ENCODE results near the gene CALHM5. TPM values are rescaled to one million over a fixed set of nuclear protein-coding genes. Genes with fewer than 3 reads are reported as not detected.

Gene CALHM5
- total and polyA plus RNA-seq, 9 of the 15 experiments (the other 6 are each of a cell fraction or from before 2014, with no cell fraction given): under 0.01 to 0.05 (median 0.02) TPM; not detected in 2

DNA sequence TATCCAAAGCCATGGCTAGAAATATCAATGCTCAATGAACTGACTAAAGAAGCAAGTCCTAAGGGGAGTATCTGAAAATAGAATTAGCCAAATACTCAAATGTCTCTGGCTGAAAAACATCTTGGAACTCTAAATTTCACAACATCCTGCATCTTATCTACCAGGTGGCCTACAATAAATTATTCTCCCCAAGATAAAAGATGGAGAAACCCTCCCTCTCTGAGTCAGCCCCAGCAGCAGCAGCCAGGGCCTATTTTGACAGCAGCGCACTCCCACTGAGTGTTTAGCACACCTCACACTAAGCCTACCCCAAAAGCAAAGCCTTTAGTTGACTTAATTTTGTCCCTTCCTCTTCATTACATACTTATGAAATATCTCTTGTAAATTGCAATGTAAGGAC is 44.3 kb upstream of the CALHM5 start:
- BruUV-seq (replicated peaks): no TSS peak
- ChIA-PET CTCF (ENCODE audit: low intra/inter-chr PET ratio) (no interaction called here), POLR2A (no interaction called here)
- H3K9ac ChIP-seq (ENCODE audit: insufficient read depth in 1 of 2, low read depth in 2 of 2, low read length in 2 of 2): no peak overlapping the region
- no peaks in the 10 kb centered on the region for H4K20me1 ChIP-seq (replicated peaks; ENCODE audit: control insufficient read depth, insufficient read depth, low read length)
- in situ Hi-C loops (cut with MboI): no loop called here
- peak; percentile 5 for TF ChIP-seq MEIS2 (IDR thresholded peaks at IDR 0.05; ENCODE audit: partially characterized antibody)
- TF ChIP-seq, protein P1, sequence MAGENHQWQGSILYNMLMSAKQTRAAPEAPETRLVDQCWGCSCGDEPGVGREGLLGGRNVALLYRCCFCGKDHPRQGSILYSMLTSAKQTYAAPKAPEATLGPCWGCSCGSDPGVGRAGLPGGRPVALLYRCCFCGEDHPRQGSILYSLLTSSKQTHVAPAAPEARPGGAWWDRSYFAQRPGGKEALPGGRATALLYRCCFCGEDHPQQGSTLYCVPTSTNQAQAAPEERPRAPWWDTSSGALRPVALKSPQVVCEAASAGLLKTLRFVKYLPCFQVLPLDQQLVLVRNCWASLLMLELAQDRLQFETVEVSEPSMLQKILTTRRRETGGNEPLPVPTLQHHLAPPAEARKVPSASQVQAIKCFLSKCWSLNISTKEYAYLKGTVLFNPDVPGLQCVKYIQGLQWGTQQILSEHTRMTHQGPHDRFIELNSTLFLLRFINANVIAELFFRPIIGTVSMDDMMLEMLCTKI (IDR thresholded peaks at IDR 0.05; ENCODE audit: partially characterized antibody): no peak
- no peak overlapping the region for H3K4me3 ChIP-seq
- 44% methylated on average over 1 of the region's 1 CpG for WGBS (ENCODE audit: insufficient coverage, low coverage, missing lambda C conversion rate)
- H3K4me1 ChIP-seq (replicated peaks in 1 of 2; ENCODE audit: control insufficient read depth in 2 of 2, insufficient read depth in 2 of 2, low read length in 2 of 2): peaks cover 6 to 13% of the 10 kb centered on the region in 2 experiments; a peak in 4 of 5 replicates
- no peak overlapping the region for H3K27ac ChIP-seq (ENCODE audit: extremely low read depth, low read depth, low read length)
- no peaks in the 10 kb centered on the region; the same call in 1 of the 2 replicates for H3K9me3 ChIP-seq (replicated peaks; ENCODE audit: control insufficient read depth, insufficient read depth, low read depth, low read length)
- H3K36me3 ChIP-seq (ENCODE audit: control insufficient read depth, insufficient read depth, low read length): no peaks in the 10 kb centered on the region
- no peaks in the 10 kb centered on the region for H3K9me1 ChIP-seq (ENCODE audit: control insufficient read depth, insufficient read depth, low read length)
- H3K79me2 ChIP-seq (ENCODE audit: control insufficient read depth, insufficient read depth, low read length): no peaks in the 10 kb centered on the region
- ATAC-seq (peak; percentile 50), FAIRE-seq (no peak), DNase-seq (ENCODE audit: extremely low read depth in 1 of 4, low spot score in 3 of 4) (no peak)
- intact Hi-C loops (cut with micrococcal nuclease): no loop called here
- peaks cover 0 to 3% of the 10 kb centered on the region in 2 experiments; a peak in 1 of 5 replicates for H3K27me3 ChIP-seq (ENCODE audit: control insufficient read depth in 2 of 2, insufficient read depth in 2 of 2, low read length in 2 of 2)
- no peak overlapping the region for H2AFZ ChIP-seq (ENCODE audit: low read depth, low read length)
- H3K4me2 ChIP-seq (ENCODE audit: insufficient read depth, low read length): no peak overlapping the region

DNA sequence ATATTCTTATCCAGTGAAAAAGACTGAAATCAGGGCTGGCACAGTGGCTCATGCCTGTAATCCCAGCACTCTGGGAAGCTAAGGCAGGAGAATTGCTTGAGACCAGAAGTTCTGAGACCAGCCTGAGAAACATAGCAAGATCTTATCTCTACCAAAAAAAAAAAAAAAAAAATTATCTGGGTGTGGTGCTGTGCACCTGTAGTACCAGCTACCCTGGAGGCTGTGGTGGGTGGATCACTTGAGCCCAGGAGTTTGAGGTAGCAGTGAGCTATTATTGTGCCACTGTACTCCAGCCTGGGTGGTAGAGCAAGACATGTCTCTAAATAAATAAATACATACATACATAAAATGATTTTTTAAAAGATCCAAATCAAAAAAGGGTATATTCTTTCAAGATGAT is 43.9 kb upstream of the CALHM5 start:
- Histone ChIP-seq H3K79me2 (ENCODE audit: control insufficient read depth, insufficient read depth, low read length) (no peaks in the 10 kb centered on the region), H3K9me3 (replicated peaks; ENCODE audit: control insufficient read depth, insufficient read depth, low read depth, low read length) (no peaks in the 10 kb centered on the region; the same call in 1 of the 2 replicates), H2AFZ (ENCODE audit: low read depth, low read length) (no peak overlapping the region), H3K4me1 (replicated peaks in 1 of 2; ENCODE audit: control insufficient read depth in 2 of 2, insufficient read depth in 2 of 2, low read length in 2 of 2) (peaks cover 2 to 13% of the 10 kb centered on the region in 2 experiments; a peak in 3 of 5 replicates), H3K36me3 (ENCODE audit: control insufficient read depth, insufficient read depth, low read length) (no peaks in the 10 kb centered on the region), H4K20me1 (replicated peaks; ENCODE audit: control insufficient read depth, insufficient read depth, low read length) (no peaks in the 10 kb centered on the region), H3K9ac (ENCODE audit: insufficient read depth in 1 of 2, low read depth in 2 of 2, low read length in 2 of 2) (no peak overlapping the region), H3K27me3 (ENCODE audit: control insufficient read depth in 2 of 2, insufficient read depth in 2 of 2, low read length in 2 of 2) (no peaks in the 10 kb centered on the region), H3K9me1 (ENCODE audit: control insufficient read depth, insufficient read depth, low read length) (no peaks in the 10 kb centered on the region), H3K4me2 (ENCODE audit: insufficient read depth, low read length) (no peak overlapping the region), H3K4me3 (no peak overlapping the region), H3K27ac (ENCODE audit: extremely low read depth, low read depth, low read length) (no peak overlapping the region)
- ATAC-seq (peak; percentile 21), FAIRE-seq (no peak), DNase-seq (ENCODE audit: extremely low read depth in 1 of 4, low spot score in 3 of 4) (no peak)
- BruUV-seq (replicated peaks): no TSS peak
- TF ChIP-seq ZNF384 (IDR thresholded peaks at IDR 0.05; ENCODE audit: low read depth, low read length) (peak; percentile 44; the same call in 1 of the 2 replicates), NCOA1 (IDR thresholded peaks at IDR 0.05; ENCODE audit: low read depth) (no peak)
- ChIA-PET CTCF (ENCODE audit: low intra/inter-chr PET ratio) (no interaction called here), POLR2A (no interaction called here)
- in situ Hi-C loops (cut with MboI) (no loop called here), intact Hi-C loops (cut with micrococcal nuclease) (no loop called here)
